Measurements from ENCODE around the gene TRAF3. TPM values are rescaled to one million over a fixed set of nuclear protein-coding genes. Genes with fewer than 3 reads are reported as not detected.

Gene TRAF3
- total RNA-seq, 4 donors from 2014 or later = 15.9 to 24.9 (median 18.6) TPM

GRCh38 chr14:102768223-102769048, 8.8 kb upstream of the TRAF3 start:
- intact Hi-C loops (cut with DNase I) = no loop called here
- WGBS, 2 donors = 86 to 87% methylated on average over 19 of the region's 19 CpGs
- no peak for DNase-seq
- Histone ChIP-seq H3K4me3 (replicated peaks in 1 of 3) (no peak overlapping the region), H3K27me3 (no peaks in the 10 kb centered on the region), H3K4me1 (peaks cover 0 to 9% of the 10 kb centered on the region in 2 donors), H3K36me3 (no peaks in the 10 kb centered on the region), H3K27ac (no peak overlapping the region), H3K9me3 (no peaks in the 10 kb centered on the region)
- TF ChIP-seq, protein P1, sequence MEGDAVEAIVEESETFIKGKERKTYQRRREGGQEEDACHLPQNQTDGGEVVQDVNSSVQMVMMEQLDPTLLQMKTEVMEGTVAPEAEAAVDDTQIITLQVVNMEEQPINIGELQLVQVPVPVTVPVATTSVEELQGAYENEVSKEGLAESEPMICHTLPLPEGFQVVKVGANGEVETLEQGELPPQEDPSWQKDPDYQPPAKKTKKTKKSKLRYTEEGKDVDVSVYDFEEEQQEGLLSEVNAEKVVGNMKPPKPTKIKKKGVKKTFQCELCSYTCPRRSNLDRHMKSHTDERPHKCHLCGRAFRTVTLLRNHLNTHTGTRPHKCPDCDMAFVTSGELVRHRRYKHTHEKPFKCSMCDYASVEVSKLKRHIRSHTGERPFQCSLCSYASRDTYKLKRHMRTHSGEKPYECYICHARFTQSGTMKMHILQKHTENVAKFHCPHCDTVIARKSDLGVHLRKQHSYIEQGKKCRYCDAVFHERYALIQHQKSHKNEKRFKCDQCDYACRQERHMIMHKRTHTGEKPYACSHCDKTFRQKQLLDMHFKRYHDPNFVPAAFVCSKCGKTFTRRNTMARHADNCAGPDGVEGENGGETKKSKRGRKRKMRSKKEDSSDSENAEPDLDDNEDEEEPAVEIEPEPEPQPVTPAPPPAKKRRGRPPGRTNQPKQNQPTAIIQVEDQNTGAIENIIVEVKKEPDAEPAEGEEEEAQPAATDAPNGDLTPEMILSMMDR (IDR thresholded peaks at IDR 0.05) = no peak
- TF ChIP-seq POLR2A (IDR thresholded peaks at IDR 0.05) = no peak

DNA sequence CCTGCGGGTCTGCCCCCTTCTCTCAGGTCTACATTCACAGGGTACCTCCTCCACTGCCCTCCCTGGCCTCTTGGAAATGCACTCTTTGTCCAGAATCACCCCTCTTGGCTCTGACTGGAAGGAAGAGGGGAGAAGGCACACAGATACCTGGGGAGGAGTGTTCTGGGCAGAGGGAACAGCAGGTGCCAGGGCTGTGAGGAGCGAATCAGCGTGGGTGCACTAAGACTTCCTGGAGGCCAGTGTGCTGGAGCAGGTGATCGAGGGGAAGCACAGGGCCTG, 8.3 kb upstream of the TRAF3 start:
- no peak overlapping the region for H3K4me3 ChIP-seq (replicated peaks in 1 of 3)
- H3K4me1 ChIP-seq = peaks cover 0 to 8% of the 10 kb centered on the region in 2 donors
- H3K9me3 ChIP-seq = no peaks in the 10 kb centered on the region
- TF ChIP-seq, protein P1 (IDR thresholded peaks at IDR 0.05) = no peak
- TF ChIP-seq POLR2A (IDR thresholded peaks at IDR 0.05) = no peak
- WGBS, 2 donors = 82 to 87% methylated on average over 4 of the region's 4 CpGs
- intact Hi-C loops (cut with DNase I) = no loop called here
- no peak overlapping the region for H3K27ac ChIP-seq
- no peak for DNase-seq
- H3K36me3 ChIP-seq = no peaks in the 10 kb centered on the region
- H3K27me3 ChIP-seq = no peaks in the 10 kb centered on the region

- 79 to 80% methylated on average over 30 to 32 of the region's 32 CpGs for WGBS, 2 donors
- no peaks in the 10 kb centered on the region for H3K9me3 ChIP-seq
- DNase-seq = no peak
- no peak overlapping the region for H3K4me3 ChIP-seq (replicated peaks in 1 of 3)
- H3K27me3 ChIP-seq = no peaks in the 10 kb centered on the region
- H3K36me3 ChIP-seq = no peaks in the 10 kb centered on the region
- intact Hi-C loops (cut with DNase I) = no loop called here
- H3K4me1 ChIP-seq = peaks cover 0 to 11% of the 10 kb centered on the region in 2 donors
- TF ChIP-seq, protein P1 (IDR thresholded peaks at IDR 0.05) = no peak
- no peak for TF ChIP-seq POLR2A (IDR thresholded peaks at IDR 0.05)
- H3K27ac ChIP-seq = no peak overlapping the region
These were observed 6.8 kb upstream of the TRAF3 start for GRCh38 chr14:102770147-102771123.

- TF ChIP-seq, protein P1 (IDR thresholded peaks at IDR 0.05) = no peak
- TF ChIP-seq POLR2A (IDR thresholded peaks at IDR 0.05) = no peak
- intact Hi-C loops (cut with DNase I) = no loop called here
- DNase-seq = no peak
- Histone ChIP-seq H3K27me3 (no peaks in the 10 kb centered on the region), H3K4me1 (peaks cover 0 to 15% of the 10 kb centered on the region in 2 donors), H3K36me3 (no peaks in the 10 kb centered on the region), H3K9me3 (no peaks in the 10 kb centered on the region), H3K27ac (no peak overlapping the region), H3K4me3 (replicated peaks in 1 of 3) (no peak overlapping the region)
- 85 to 95% methylated on average over 9 of the region's 9 CpGs for WGBS, 2 donors
These were observed 6.1 kb upstream of the TRAF3 start for GRCh38 chr14:102771144-102771543.

Data from thyroid gland (tissue), 4 donors.